ENCODE results near the gene TRIO. TPM values are rescaled to one million over a fixed set of nuclear protein-coding genes. Genes with fewer than 3 reads are reported as not detected.

TRIO gene
- total and polyA plus RNA-seq, 10 of the 15 experiments (the other 5 are each of a cell fraction or from before 2014, with no cell fraction given), result 5.1 to 96.4 (median 44.6) TPM

DNA sequence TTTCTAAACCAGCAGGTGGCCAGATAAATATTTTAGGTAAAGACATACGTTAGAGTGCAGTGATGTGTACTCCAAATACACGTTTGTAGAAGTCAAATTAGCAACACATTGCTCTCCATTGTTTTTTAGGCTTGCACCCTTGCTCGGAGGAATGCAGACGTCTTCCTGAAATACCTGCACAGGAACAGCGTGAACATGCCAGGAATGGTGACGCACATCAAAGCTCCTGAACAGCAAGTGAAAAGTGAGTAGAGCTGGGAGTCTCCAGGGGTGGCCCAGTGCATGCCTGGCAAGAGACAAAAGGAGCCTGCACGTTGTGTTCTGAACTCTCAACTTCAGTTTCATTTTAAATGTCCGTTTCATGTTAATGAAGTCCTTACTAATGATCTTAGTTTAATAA is 231.0 kb downstream of the TRIO start:
- SMC1A ChIA-PET (ENCODE audit: uncharacterized antibody, unreplicated experiment), result interaction anchor here (0.6 to 1.5 kb wide), 2 partner anchors 275 to 683 kb away, joined by 3 read pairs; no protein-coding TSS in a partner anchor
- in situ Hi-C loops (cut with MboI) (loop anchor here (25.0 kb wide), 2 partner anchors 387 to 638 kb away; no protein-coding TSS in a partner anchor), intact Hi-C loops (cut with micrococcal nuclease; ENCODE audit: unreplicated experiment) (no loop called here)
- no peaks in the 10 kb centered on the region for H4K20me1 ChIP-seq (ENCODE audit: control insufficient read depth, insufficient read depth)
- no peak overlapping the region; the same call in 1 of the 2 replicates for H3K4me2 ChIP-seq (ENCODE audit: control insufficient read depth, insufficient read depth)
- RAD21 ChIA-PET (ENCODE audit: unreplicated experiment), result no interaction called here
- H3K4me3 ChIP-seq, result no peak overlapping the region
- no peaks in the 10 kb centered on the region for H3K4me1 ChIP-seq (ENCODE audit: control insufficient read depth, insufficient read depth, low read length)
- TF ChIP-seq, protein P1, sequence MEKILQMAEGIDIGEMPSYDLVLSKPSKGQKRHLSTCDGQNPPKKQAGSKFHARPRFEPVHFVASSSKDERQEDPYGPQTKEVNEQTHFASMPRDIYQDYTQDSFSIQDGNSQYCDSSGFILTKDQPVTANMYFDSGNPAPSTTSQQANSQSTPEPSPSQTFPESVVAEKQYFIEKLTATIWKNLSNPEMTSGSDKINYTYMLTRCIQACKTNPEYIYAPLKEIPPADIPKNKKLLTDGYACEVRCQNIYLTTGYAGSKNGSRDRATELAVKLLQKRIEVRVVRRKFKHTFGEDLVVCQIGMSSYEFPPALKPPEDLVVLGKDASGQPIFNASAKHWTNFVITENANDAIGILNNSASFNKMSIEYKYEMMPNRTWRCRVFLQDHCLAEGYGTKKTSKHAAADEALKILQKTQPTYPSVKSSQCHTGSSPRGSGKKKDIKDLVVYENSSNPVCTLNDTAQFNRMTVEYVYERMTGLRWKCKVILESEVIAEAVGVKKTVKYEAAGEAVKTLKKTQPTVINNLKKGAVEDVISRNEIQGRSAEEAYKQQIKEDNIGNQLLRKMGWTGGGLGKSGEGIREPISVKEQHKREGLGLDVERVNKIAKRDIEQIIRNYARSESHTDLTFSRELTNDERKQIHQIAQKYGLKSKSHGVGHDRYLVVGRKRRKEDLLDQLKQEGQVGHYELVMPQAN (conservative IDR thresholded peaks at IDR 0.05), result no peak
- TF ChIP-seq YBX1 (IDR thresholded peaks at IDR 0.05) (no peak), HDGF (IDR thresholded peaks at IDR 0.05) (no peak), RCOR1 (conservative IDR thresholded peaks at IDR 0.05; ENCODE audit: low read depth, low read length) (no peak), CHD1 (IDR thresholded peaks at IDR 0.05; ENCODE audit: low read depth, low read length) (no peak), TARDBP (IDR thresholded peaks at IDR 0.05; ENCODE audit: borderline replicate concordance) (no peak), NR2C1 (IDR thresholded peaks at IDR 0.05) (no peak), IRF4 (IDR thresholded peaks at IDR 0.05; ENCODE audit: low read depth, low read length) (no peak), EP300 (IDR thresholded peaks at IDR 0.05; ENCODE audit: borderline replicate concordance in 1 of 2, control insufficient read depth in 1 of 2, low read depth in 2 of 2, low read length in 2 of 2) (no peak), ZZZ3 (IDR thresholded peaks at IDR 0.05; ENCODE audit: control insufficient read depth, insufficient read length, low read depth) (no peak), STAT1 (conservative IDR thresholded peaks at IDR 0.05) (no peak), POLR2AphosphoS2 (IDR thresholded peaks at IDR 0.05; ENCODE audit: low read depth, low read length) (no peak)
- TF ChIP-seq, protein P2, sequence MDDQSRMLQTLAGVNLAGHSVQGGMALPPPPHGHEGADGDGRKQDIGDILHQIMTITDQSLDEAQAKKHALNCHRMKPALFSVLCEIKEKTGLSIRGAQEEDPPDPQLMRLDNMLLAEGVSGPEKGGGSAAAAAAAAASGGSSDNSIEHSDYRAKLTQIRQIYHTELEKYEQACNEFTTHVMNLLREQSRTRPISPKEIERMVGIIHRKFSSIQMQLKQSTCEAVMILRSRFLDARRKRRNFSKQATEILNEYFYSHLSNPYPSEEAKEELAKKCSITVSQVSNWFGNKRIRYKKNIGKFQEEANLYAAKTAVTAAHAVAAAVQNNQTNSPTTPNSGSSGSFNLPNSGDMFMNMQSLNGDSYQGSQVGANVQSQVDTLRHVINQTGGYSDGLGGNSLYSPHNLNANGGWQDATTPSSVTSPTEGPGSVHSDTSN (IDR thresholded peaks at IDR 0.05; ENCODE audit: insufficient replicate concordance, low read depth, low read length), result no peak
- TF ChIP-seq, protein P3, sequence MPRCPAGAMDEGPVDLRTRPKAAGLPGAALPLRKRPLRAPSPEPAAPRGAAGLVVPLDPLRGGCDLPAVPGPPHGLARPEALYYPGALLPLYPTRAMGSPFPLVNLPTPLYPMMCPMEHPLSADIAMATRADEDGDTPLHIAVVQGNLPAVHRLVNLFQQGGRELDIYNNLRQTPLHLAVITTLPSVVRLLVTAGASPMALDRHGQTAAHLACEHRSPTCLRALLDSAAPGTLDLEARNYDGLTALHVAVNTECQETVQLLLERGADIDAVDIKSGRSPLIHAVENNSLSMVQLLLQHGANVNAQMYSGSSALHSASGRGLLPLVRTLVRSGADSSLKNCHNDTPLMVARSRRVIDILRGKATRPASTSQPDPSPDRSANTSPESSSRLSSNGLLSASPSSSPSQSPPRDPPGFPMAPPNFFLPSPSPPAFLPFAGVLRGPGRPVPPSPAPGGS (IDR thresholded peaks at IDR 0.05; ENCODE audit: borderline replicate concordance, insufficient read depth, low read depth, low read length, poor library complexity, severe bottlenecking), result no peak
- TF ChIP-seq, protein P4, sequence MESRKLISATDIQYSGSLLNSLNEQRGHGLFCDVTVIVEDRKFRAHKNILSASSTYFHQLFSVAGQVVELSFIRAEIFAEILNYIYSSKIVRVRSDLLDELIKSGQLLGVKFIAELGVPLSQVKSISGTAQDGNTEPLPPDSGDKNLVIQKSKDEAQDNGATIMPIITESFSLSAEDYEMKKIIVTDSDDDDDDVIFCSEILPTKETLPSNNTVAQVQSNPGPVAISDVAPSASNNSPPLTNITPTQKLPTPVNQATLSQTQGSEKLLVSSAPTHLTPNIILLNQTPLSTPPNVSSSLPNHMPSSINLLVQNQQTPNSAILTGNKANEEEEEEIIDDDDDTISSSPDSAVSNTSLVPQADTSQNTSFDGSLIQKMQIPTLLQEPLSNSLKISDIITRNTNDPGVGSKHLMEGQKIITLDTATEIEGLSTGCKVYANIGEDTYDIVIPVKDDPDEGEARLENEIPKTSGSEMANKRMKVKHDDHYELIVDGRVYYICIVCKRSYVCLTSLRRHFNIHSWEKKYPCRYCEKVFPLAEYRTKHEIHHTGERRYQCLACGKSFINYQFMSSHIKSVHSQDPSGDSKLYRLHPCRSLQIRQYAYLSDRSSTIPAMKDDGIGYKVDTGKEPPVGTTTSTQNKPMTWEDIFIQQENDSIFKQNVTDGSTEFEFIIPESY (IDR thresholded peaks at IDR 0.05), result no peak
- H3K9ac ChIP-seq (ENCODE audit: control insufficient read depth, insufficient read depth, low read length), result no peak overlapping the region
- BruUV-seq (replicated peaks), result no TSS peak
- ATAC-seq, result no peak
- no peak for FAIRE-seq
- DNase-seq (ENCODE audit: low read depth, low spot score), result no peak
- H3K36me3 ChIP-seq (ENCODE audit: control insufficient read depth in 2 of 2, insufficient read depth in 2 of 2, low read length in 1 of 2), result peaks cover 11 to 47% of the 10 kb centered on the region in 2 experiments
- POLR2A ChIA-PET, result no interaction called here
- CTCF ChIA-PET, result no interaction called here
- no peaks in the 10 kb centered on the region for H3K9me3 ChIP-seq (replicated peaks; ENCODE audit: control insufficient read depth, insufficient read depth, low read length)
- no peaks in the 10 kb centered on the region for H3K27me3 ChIP-seq (replicated peaks in 1 of 2; ENCODE audit: control insufficient read depth in 2 of 2, insufficient read depth in 2 of 2, low read length in 1 of 2)
- no peaks in the 10 kb centered on the region for H3K79me2 ChIP-seq (ENCODE audit: control insufficient read depth, insufficient read depth, low read length)
- H3K27ac ChIP-seq (ENCODE audit: control insufficient read depth, insufficient read depth), result no peak overlapping the region
- 64% methylated on average over 8 of the region's 8 CpGs for WGBS (ENCODE audit: insufficient coverage, insufficient replicate concordance, low lambda C conversion rate, missing lambda C conversion rate)
- no peak overlapping the region for H2AFZ ChIP-seq (ENCODE audit: control insufficient read depth, low read depth, low read length)
